K562 (cell line): ENCODE results near the gene MBD5. TPM values are rescaled to one million over a fixed set of nuclear protein-coding genes. Genes with fewer than 3 reads are reported as not detected.

Experiments
- ATAC-seq: fragments of 200-7000 bp; cut with Tn5 transposase; 3 replicates; pipeline ENCODE4 v1.9.1; 2020; ENCODE audit warnings: moderate library complexity
- BruUV-seq: library from RNA; stranded (reverse); fragments of 400-500 nt; replicated peaks from 2 replicates; lab custom pipeline; 2021; lab: Mats Ljungman, UMichigan
- CTCF ChIA-PET: fragments of 300-600 bp; formaldehyde crosslinking; extraction: SDS; loops from one replicate; lab custom pipeline; 2021; ENCODE audit warnings: low intra/inter-chr PET ratio; lab: Yijun Ruan, JAX
- POLR2A ChIA-PET: fragments of 300-600, 350-650 bp; sonication (Branson Sonifier 250); formaldehyde crosslinking; extraction: SDS; loops from one replicate; lab custom pipeline; 2021; ENCODE audit warnings: antibody characterized with exemption, inconsistent platforms; lab: Yijun Ruan, JAX
- DNase-seq, 4 experiments: peaks; one replicate each; pipeline versions ENCODE4 v3.0.0 to v3.0.0-alpha.2; 2011 to 2018; ENCODE audit warnings: low spot score in 3 of 4, mixed read lengths in 3 of 4; ENCODE audit errors: extremely low read depth in 1 of 4
- FAIRE-seq: peaks from 2 replicates; lab custom pipeline; 2011; peaks lifted over from hg19 to GRCh38; lab: Jason Lieb, UNC
- H2AFZ ChIP-seq: 2 replicates; pipeline ENCODE4 v1.6.0; 2011; ENCODE audit warnings: low read depth, low read length, control low read depth, inconsistent platforms
- H3K27ac ChIP-seq: fragments of 200-600 bp; 3 replicates; pipeline ENCODE4 v1.8.0; 2011; ENCODE audit warnings: low read depth, mild to moderate bottlenecking, control low read depth, inconsistent platforms, low read length, moderate library complexity, mixed read lengths; ENCODE audit errors: extremely low read depth
- H3K27me3 ChIP-seq, 2 experiments: fragments of 300-600 bp in 1 of 2; 2 replicates in 1 of 2; 3 replicates in 1 of 2; pipeline versions ENCODE4 v1.6.0 to v1.8.0; 2011; ENCODE audit warnings: inconsistent platforms in 2 of 2, low read length in 2 of 2, mild to moderate bottlenecking in 1 of 2, mixed read lengths in 1 of 2, moderate library complexity in 1 of 2; ENCODE audit not compliant: control insufficient read depth in 2 of 2, insufficient read depth in 2 of 2
- H3K36me3 ChIP-seq: fragments of 300-600 bp; 3 replicates; pipeline ENCODE4 v1.8.0; 2011; ENCODE audit warnings: mild to moderate bottlenecking, low read length, inconsistent platforms; ENCODE audit not compliant: control insufficient read depth, insufficient read depth
- H3K4me1 ChIP-seq, 2 experiments: fragments of 200-600 bp in 1 of 2; replicated peaks in 1 of 2; 2 replicates in 1 of 2; 3 replicates in 1 of 2; pipeline versions ENCODE4 v1.5.1 to v1.8.0; 2011; ENCODE audit warnings: inconsistent platforms in 2 of 2, low read length in 2 of 2, mild to moderate bottlenecking in 1 of 2, mixed read lengths in 1 of 2, moderate library complexity in 1 of 2; ENCODE audit not compliant: control insufficient read depth in 2 of 2, insufficient read depth in 2 of 2
- H3K4me2 ChIP-seq: 2 replicates; pipeline ENCODE4 v1.6.1; 2011; ENCODE audit warnings: low read length, control low read depth, inconsistent platforms, mixed read lengths; ENCODE audit not compliant: insufficient read depth
- H3K4me3 ChIP-seq: fragments of 200-600 bp; sonication (generic), shearing (Covaris generic); 2 replicates; pipeline ENCODE4 v1.5.1; 2016; ENCODE audit warnings: control low read depth, inconsistent platforms
- H3K79me2 ChIP-seq: fragments of 200-600 bp; 3 replicates; pipeline ENCODE4 v1.8.0; 2011; ENCODE audit warnings: low read length, inconsistent platforms; ENCODE audit not compliant: control insufficient read depth, insufficient read depth
- H3K9ac ChIP-seq, 2 experiments: 2 replicates each; pipeline versions ENCODE4 v1.6.0 to v1.6.1; 2011; ENCODE audit warnings: low read depth in 2 of 2, low read length in 2 of 2, control low read depth in 1 of 2, inconsistent platforms in 1 of 2, mild to moderate bottlenecking in 1 of 2, mixed read lengths in 1 of 2; ENCODE audit not compliant: insufficient read depth in 1 of 2
- H3K9me1 ChIP-seq: one replicate; pipeline ENCODE4 v1.6.0; 2011; ENCODE audit warnings: inconsistent platforms, mild to moderate bottlenecking, low read length, moderate library complexity; ENCODE audit not compliant: control insufficient read depth, insufficient read depth
- H3K9me3 ChIP-seq: replicated peaks from 2 replicates; pipeline ENCODE4 v1.5.1; 2011; ENCODE audit warnings: low read depth, low read length, inconsistent platforms; ENCODE audit not compliant: control insufficient read depth, insufficient read depth
- H4K20me1 ChIP-seq: replicated peaks from 2 replicates; pipeline ENCODE4 v1.6.1; 2011; ENCODE audit warnings: low read length, inconsistent platforms, mixed read lengths; ENCODE audit not compliant: control insufficient read depth, insufficient read depth
- ARID3A ChIP-seq: IDR thresholded peaks from 2 replicates; pipeline ENCODE4 v1.6.1; 2012; ENCODE audit warnings: low read depth, low read length, improper control_type of control experiment, borderline replicate concordance
- MEIS2 ChIP-seq: fragments of 450-650 bp; IDR thresholded peaks from 2 replicates; pipeline ENCODE4 v1.6.1; 2014; ENCODE audit warnings: mild to moderate bottlenecking; ENCODE audit not compliant: partially characterized antibody
- PBX2 ChIP-seq, 2 experiments: IDR thresholded peaks in 1 of 2; conservative IDR thresholded peaks in 1 of 2; 2 replicates each; pipeline ENCODE4 v1.6.1; 2016; ENCODE audit warnings: low read depth in 2 of 2, mild to moderate bottlenecking in 1 of 2, missing compliant biosample characterization in 1 of 2, missing genetic modification characterization in 1 of 2, moderate library complexity in 1 of 2
- ZNF384 ChIP-seq: IDR thresholded peaks from 2 replicates; pipeline ENCODE4 v1.6.1; 2012; ENCODE audit warnings: low read depth, low read length, improper control_type of control experiment
- whole genome bisulfite sequencing: fragments of 100-300 bp; shearing (Covaris generic); methylation state at CpG from one replicate; pipeline ENCODE4 v1.1.6; 2016; ENCODE audit warnings: low coverage, mixed read lengths; ENCODE audit not compliant: insufficient coverage; ENCODE audit errors: missing lambda C conversion rate; 5-methylcytosine and 5-hydroxymethylcytosine counted together
- in situ Hi-C: fragments of 300-500 bp; cut with MboI; formaldehyde crosslinking; loops from 4 replicates; pipeline ENCODE4 v1.15.0; 2018; ENCODE audit warnings: inconsistent platforms, mixed read lengths
- intact Hi-C: fragments of 100-400 bp; cut with micrococcal nuclease; formaldehyde crosslinking; loops from 2 replicates; pipeline ENCODE4 v1.14.2; 2022
- polyA plus RNA-seq, 8 experiments: library from polyadenylated mRNA; depleted of rRNA in 4 of 8; stranded (reverse) in 5 of 8; unstranded in 3 of 8; fragments of >200 nt; fragmentation: Nextera tagmentation in 2 of 8; fragmentation: Illumina TruSeq in 1 of 8; extraction: Ambion mirVana in 2 of 8; extraction: Trizol in 1 of 8; gene quantifications; 2 replicates each; pipeline versions ENCODE4 v1.2.1 to v1.2.3, GENCODE V29; 2011 to 2014; ENCODE audit warnings: inconsistent platforms in 1 of 8, missing spikeins in 1 of 8
- total RNA-seq, 7 experiments: library from RNA; depleted of rRNA in 6 of 7; stranded (reverse); fragments of >200 nt in 6 of 7; fragmentation: Illumina TruSeq in 2 of 7; extraction: Trizol in 2 of 7; gene quantifications; 2 replicates each; pipeline versions ENCODE4 v1.2.1 to v1.2.3, GENCODE V29; 2011 to 2021; ENCODE audit warnings: low replicate concordance in 1 of 7

The MBD5 gene
- total and polyA plus RNA-seq, 9 of the 15 experiments (the other 6 are each of a cell fraction or from before 2014, with no cell fraction given), result 3.4 to 14.5 (median 9.0) TPM

- in situ Hi-C loops, result no loop called here
- FAIRE-seq, result no peak
- H3K27me3 ChIP-seq, result no peaks in the 10 kb centered on the region
- no peaks in the 10 kb centered on the region for H3K9me1 ChIP-seq
- H3K36me3 ChIP-seq, result peaks cover 3% of the 10 kb centered on the region; the same call in 1 of the 3 replicates
- H3K4me1 ChIP-seq, result peaks cover 0 to 6% of the 10 kb centered on the region in 2 experiments; a peak in 2 of 5 replicates
- no peaks in the 10 kb centered on the region for H3K9me3 ChIP-seq
- TF ChIP-seq PBX2 (CRISPR knock-in tag; IDR thresholded peaks at IDR 0.05; ENCODE audit: low read depth) (no peak), PBX2 (tag; conservative IDR thresholded peaks at IDR 0.05; ENCODE audit: low read depth) (peak; percentile 46; the same call in 1 of the 2 replicates), ARID3A (no peak), MEIS2 (peak; percentile 45), ZNF384 (peak; percentile 73)
- no peak for DNase-seq
- H3K27ac ChIP-seq, result no peak overlapping the region
- BruUV-seq, result no TSS peak
- H3K4me3 ChIP-seq, result 0 out of 2 replicates have a peak overlapping the region, but pooled peaks have one; percentile 5
- POLR2A ChIA-PET, result interaction anchor here (1.0 kb wide), 1 partner anchor 10 kb away, joined by 3 read pairs; no protein-coding TSS in a partner anchor
- intact Hi-C loops, result loop anchor here (5.0 kb wide), 1 partner anchor 181 kb away; no protein-coding TSS in a partner anchor
- H4K20me1 ChIP-seq, result no peaks in the 10 kb centered on the region
- CTCF ChIA-PET, result no interaction called here
- ATAC-seq, result no peak
- WGBS, result no CpG with 5 or more reads among the region's 2 CpGs
- no peak overlapping the region for H2AFZ ChIP-seq
- H3K79me2 ChIP-seq, result peaks cover 76% of the 10 kb centered on the region
- H3K4me2 ChIP-seq, result peak overlapping the region; percentile 42; the same call in 1 of the 2 replicates
- H3K9ac ChIP-seq, result peak overlapping the region in 1 of 2 experiments; percentile 75; a peak in 2 of 4 replicates
Observed at GRCh38 chr2:148022882-148023281, 2.0 kb downstream of the MBD5 start.
